ENCODE data around the gene PRR29. TPM values are rescaled to one million over a fixed set of nuclear protein-coding genes. Genes with fewer than 3 reads are reported as not detected.
"Not testable (repeated sequence)": the region's sequence is repeated elsewhere in the genome, so short reads cannot be mapped to it uniquely, and the experiment has no call there.

Gene PRR29
- total and polyA plus RNA-seq, 12 donors: 0.05 to 1.8 (median 0.64) TPM; not detected in 2

- Histone ChIP-seq H3K4me1 (replicated peaks in 1 of 2) (peaks cover 3 to 34% of the 10 kb centered on the region in 2 donors), H3K27ac (peak overlapping the region in 2 of 5 donors; percentile 5 to 46), H3K36me3 (replicated peaks in 1 of 2) (no peaks in the 10 kb centered on the region), H3K27me3 (no peaks in the 10 kb centered on the region), H3K9me3 (replicated peaks in 1 of 3) (no peaks in the 10 kb centered on the region), H3K4me3 (no peak overlapping the region)
- 67 to 82% (median 74%) methylated on average over 5 to 13 of the region's 13 CpGs for WGBS, 4 donors
- intact Hi-C loops (cut with DNase I): loop anchor here in 1 of 2 donors (10.0 kb wide), 1 partner anchor 82 kb away; no protein-coding TSS in a partner anchor
- TF ChIP-seq POLR2A (IDR thresholded peaks at IDR 0.05): peak in 1 of 2 donors; percentile 13
- TF ChIP-seq, protein P1, sequence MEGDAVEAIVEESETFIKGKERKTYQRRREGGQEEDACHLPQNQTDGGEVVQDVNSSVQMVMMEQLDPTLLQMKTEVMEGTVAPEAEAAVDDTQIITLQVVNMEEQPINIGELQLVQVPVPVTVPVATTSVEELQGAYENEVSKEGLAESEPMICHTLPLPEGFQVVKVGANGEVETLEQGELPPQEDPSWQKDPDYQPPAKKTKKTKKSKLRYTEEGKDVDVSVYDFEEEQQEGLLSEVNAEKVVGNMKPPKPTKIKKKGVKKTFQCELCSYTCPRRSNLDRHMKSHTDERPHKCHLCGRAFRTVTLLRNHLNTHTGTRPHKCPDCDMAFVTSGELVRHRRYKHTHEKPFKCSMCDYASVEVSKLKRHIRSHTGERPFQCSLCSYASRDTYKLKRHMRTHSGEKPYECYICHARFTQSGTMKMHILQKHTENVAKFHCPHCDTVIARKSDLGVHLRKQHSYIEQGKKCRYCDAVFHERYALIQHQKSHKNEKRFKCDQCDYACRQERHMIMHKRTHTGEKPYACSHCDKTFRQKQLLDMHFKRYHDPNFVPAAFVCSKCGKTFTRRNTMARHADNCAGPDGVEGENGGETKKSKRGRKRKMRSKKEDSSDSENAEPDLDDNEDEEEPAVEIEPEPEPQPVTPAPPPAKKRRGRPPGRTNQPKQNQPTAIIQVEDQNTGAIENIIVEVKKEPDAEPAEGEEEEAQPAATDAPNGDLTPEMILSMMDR (IDR thresholded peaks at IDR 0.05): no peak
- DNase-seq: peak in 6 of 7 donors; percentile 44 to 78 (median 57)
These were observed 8.4 kb downstream of the PRR29 start for GRCh38 chr17:64006361-64007088.

DNA sequence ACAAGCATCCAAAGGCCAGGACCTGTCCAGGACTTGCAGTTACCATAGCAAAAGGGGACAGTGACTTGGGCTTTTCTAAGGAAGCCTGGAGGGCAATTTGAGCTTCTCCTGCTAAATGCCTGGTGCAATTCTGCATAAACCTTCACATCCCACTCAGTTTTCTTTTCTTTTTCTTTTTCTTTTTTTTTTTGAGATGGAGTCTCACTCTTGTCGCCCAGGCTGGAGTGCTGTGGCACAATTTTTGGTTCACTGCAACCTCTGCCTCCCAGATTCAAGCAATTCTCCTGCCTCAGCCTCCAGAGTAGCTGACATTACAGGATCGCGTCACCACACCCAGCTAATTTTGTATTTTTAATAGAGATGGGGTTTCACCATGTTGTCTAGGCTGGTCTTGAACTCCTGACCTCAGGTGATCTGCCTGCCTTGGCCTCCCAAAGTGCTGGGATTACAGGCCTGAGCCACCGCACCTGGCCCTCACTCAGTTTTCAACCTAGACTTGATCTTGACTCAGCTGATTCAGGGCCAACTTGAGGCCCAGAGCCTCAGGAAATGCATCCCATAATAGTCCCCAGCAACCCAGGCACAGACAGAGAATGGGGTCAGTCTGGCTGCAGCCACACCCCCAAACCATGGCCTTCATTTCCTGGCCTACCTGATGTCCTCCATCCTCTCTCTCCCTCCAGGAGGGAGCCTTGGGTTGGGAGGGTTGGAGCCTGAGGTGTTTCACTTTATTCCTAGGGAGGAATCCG lies 9.1 kb downstream of the PRR29 start:
- not testable (repeated sequence) for H3K4me3 ChIP-seq; H3K36me3 ChIP-seq (replicated peaks in 1 of 2); H3K9me3 ChIP-seq (replicated peaks in 1 of 3); H3K27me3 ChIP-seq
- peak in 5 of 7 donors; percentile 0 to 48 (median 9) for DNase-seq
- Histone ChIP-seq H3K4me1 (replicated peaks in 1 of 2) (peaks cover 3 to 34% of the 10 kb centered on the region in 2 donors), H3K27ac (peak overlapping the region in 2 of 5 donors; percentile 26 to 30)
- intact Hi-C loops (cut with DNase I): loop anchor here in 1 of 2 donors (10.0 kb wide), 1 partner anchor 82 kb away; no protein-coding TSS in a partner anchor
- WGBS, 4 donors: 90 to 92% (median 91%) methylated on average over 4 to 5 of the region's 5 CpGs

- Histone ChIP-seq H3K27ac (peak overlapping the region in 2 of 5 donors; percentile 26 to 30), H3K4me3 (no peak overlapping the region), H3K36me3 (replicated peaks in 1 of 2) (no peaks in the 10 kb centered on the region), H3K4me1 (replicated peaks in 1 of 2) (peaks cover 3 to 34% of the 10 kb centered on the region in 2 donors), H3K27me3 (no peaks in the 10 kb centered on the region), H3K9me3 (replicated peaks in 1 of 3) (no peaks in the 10 kb centered on the region)
- DNase-seq: peak in 5 of 7 donors; percentile 4 to 53 (median 22)
- TF ChIP-seq, protein P1 (IDR thresholded peaks at IDR 0.05): no peak
- no peak for TF ChIP-seq POLR2A (IDR thresholded peaks at IDR 0.05)
- WGBS, 4 donors: 64 to 81% (median 71%) methylated on average over 3 to 5 of the region's 5 CpGs
- intact Hi-C loops (cut with DNase I): loop anchor here in 1 of 2 donors (10.0 kb wide), 1 partner anchor 83 kb away; no protein-coding TSS in a partner anchor
These were observed 9.7 kb downstream of the PRR29 start for GRCh38 chr17:64007838-64008282.

- 84 to 87% (median 85%) methylated on average over 5 of the region's 5 CpGs for WGBS, 4 donors
- H3K27ac ChIP-seq: peak overlapping the region in 1 of 5 donors; percentile 27
- no peak for TF ChIP-seq POLR2A (IDR thresholded peaks at IDR 0.05)
- TF ChIP-seq, protein P1 (IDR thresholded peaks at IDR 0.05): no peak
These were observed 10.2 kb downstream of the PRR29 start for GRCh38 chr17:64008346-64008745.

More at GRCh38 chr17:64008346-64008745, 10.2 kb downstream of the PRR29 start:
- H3K9me3 ChIP-seq (replicated peaks in 1 of 3): no peaks in the 10 kb centered on the region
- H3K4me3 ChIP-seq: no peak overlapping the region
- intact Hi-C loops (cut with DNase I): loop anchor here in 1 of 2 donors (10.0 kb wide), 1 partner anchor 84 kb away; no protein-coding TSS in a partner anchor
- peaks cover 3 to 34% of the 10 kb centered on the region in 2 donors for H3K4me1 ChIP-seq (replicated peaks in 1 of 2)
- no peaks in the 10 kb centered on the region for H3K27me3 ChIP-seq
- no peaks in the 10 kb centered on the region for H3K36me3 ChIP-seq (replicated peaks in 1 of 2)
- peak in 2 of 7 donors; percentile 4 to 23 for DNase-seq

Measured in adrenal gland (tissue), 12 donors.